GM21515 (cell line): Measurements from ENCODE around the gene FBXL12.
"Not testable (repeated sequence)": the region's sequence is repeated elsewhere in the genome, so short reads cannot be mapped to it uniquely, and the experiment has no call there.

ENCODE experiments used
- ATAC-seq: cut with Tn5 transposase; IDR thresholded peaks from one replicate; pipeline ENCODE4 v1.9.1; 2021; ENCODE audit not compliant: unreplicated experiment

The FBXL12 gene

DNA sequence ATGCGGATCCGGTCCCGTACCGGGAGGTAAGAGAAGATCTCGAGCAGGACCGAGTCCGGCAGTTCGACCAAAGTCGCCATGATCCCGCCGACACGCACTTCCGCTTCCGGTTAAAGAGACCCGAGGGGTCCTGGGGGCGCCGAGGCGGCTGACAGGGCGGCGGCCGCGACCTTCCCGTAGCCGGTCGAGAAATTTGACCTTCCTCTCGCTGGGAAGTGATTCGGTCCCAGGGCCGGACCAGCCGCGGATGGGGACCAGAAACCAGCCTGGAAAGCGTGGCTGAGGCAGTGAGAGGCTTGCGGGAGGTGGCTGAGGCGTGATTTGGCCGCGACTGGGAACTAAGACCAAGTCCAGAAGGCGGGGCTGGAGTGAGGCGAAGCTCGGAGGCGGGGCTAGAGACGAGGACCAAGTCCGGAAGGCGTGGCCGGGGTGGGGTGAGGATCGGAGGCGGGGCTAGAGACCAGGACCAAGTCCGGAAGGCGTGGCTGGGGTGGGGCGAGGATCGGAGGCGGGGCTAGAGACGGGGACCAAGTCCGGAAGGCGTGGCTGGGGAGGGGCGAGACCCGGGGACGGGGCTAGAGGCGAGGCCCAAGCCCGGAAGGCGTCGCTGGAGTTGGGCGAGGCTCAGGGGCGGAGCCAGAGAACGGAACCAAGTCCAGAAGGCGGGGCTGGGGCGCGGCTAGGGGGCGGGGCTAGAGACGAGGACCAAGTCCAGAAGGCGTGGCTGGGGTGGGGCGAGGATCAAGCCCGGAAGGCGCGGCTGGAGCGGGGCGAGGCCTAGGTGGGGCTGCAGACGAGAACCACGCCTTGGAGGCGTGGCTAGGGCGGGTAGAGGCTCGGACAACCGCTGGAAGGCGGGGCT, at the start of gene FBXL12:
FBXL12 (minus strand) TSS at position 346 of the 862 bp plus-strand sequence; CDS start at position 80, 266 bp downstream.
- peak; percentile 80 for ATAC-seq

GRCh38 chr19:9865732-9866501, 47.0 kb upstream of the FBXL12 start:
- ATAC-seq: no peak

- ATAC-seq: no peak
Measured at GRCh38 chr19:9863759-9864158, 44.9 kb upstream of the FBXL12 start.

GRCh38 chr19:9862938-9863337, 44.1 kb upstream of the FBXL12 start:
- ATAC-seq: no peak

GRCh38 chr19:9861503-9861902, 42.6 kb upstream of the FBXL12 start:
- no peak for ATAC-seq

DNA sequence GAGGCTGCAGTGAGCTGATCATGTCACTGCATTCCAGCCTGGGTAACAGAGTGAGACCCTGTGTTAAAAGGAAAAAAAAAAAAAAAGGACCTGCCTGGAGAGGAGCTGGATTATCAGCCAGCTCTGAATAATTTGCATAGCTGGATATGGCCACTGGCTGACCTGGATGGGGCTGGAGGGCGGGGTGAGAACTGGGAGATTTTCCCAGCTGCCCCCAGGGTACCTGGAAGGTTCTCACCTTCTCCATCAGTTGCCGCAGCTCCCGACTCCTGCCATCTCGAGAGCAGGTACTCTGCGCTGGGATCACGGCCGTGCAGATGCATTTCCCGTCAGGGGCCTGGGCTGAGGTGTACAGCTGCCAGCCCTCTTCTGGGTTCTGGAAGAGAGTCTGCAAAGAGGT, 41.5 kb upstream of the FBXL12 start:
- no peak for ATAC-seq

- ATAC-seq: no peak
Measured at GRCh38 chr19:9858766-9859165, 39.9 kb upstream of the FBXL12 start.

DNA sequence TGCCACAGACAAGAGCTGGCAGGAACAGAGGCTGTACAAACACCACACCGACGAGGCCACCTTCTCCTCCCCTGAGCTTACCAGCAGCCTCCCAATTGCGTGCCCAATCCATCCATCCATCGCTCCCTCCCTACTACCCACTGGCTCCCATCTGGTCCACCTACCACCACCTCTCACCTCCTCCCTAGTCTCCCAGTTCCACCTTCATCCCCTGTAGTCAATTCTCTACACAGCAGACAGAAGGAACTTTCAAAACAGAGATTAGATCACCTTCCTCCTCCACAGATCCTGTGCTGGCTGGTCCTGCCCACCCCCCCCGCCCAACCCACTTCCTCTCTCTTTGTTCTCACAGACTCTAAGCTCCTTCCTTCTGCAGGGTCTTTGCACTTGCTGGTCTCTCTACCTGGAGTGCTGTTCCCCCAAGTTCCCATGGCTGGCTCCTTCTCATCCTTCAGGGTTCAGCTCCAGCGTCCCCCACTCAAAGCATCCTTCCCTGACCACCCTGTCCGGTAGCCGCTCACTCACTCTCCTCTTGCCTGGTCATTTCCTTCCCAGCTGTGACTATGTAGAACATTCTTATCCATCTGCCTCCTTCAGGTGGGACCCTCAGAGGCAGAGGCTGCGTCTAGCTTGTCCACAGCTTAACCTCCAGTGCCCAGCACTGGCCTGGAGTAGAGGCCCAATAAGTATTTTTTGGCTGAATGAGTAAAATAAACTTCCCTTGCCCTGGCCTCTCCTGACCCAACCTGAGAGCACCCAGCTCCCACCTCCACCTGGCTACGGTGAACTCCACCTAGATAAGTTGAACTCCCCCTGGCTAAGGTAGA, 39.3 kb upstream of the FBXL12 start:
- ATAC-seq: no peak

- no peak for ATAC-seq
Measured at GRCh38 chr19:9857076-9857721, 38.3 kb upstream of the FBXL12 start.

DNA sequence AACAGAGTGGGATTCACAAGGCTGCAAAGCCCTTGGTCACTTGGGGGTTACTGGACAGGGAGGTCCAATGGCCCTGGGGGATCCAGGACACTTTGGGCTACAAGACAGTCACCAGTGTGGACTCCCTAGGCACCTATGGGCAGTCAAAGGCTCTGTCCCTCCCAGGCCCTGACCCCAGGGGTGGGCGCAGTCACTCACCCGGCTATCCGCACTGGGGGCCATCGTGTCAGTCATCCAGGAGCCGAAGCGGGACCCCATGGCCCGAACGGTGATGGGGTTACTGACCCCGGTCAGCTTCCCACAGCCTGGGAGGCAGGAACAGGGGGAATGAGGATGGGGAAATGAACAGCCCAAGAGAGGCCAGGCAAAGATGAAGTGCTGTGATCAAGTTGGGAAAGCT, 37.7 kb upstream of the FBXL12 start:
- ATAC-seq: no peak

GRCh38 chr19:9854282-9854846, 35.5 kb upstream of the FBXL12 start:
- no peak for ATAC-seq

DNA sequence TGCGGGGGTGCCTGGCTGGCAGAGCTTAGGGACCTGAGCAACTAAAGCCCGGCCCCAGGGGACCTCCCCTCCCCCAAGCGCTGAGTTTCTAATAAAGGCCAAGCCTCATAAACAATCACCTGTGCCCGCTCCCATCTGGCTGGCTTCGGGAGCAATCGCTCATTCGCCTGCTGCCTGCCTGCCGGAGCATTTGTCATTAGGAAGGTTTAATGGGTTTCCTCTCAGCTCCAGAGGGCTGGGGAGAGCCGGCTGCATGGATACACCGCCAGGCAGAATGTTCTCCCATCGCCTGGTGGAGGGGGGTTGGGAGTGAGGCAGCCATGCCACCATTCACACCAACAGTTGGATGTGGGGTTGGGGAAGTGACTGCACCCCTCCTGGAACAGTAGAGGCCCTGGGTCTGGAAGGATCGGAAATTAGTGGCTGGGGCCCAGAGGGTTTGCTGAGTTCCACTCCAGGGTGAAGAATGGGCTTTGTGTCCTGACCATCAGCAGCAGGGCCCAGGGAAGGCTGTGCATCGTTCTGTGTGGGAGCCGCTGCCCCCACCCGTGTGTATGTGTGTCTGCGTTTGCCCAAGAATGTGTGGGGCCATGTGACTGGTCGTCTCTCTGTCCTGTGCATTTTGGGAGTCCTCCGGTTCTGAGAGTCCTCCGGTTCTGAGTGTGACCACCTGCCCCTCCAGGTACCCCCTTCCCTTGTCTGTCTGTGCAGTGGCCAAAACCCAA, 31.5 kb upstream of the FBXL12 start:
- ATAC-seq: no peak

- ATAC-seq: no peak
Measured at GRCh38 chr19:9849791-9850190, 30.9 kb upstream of the FBXL12 start.

GRCh38 chr19:9848762-9849161, 29.9 kb upstream of the FBXL12 start:
- no peak for ATAC-seq

GRCh38 chr19:9848060-9848459, 29.2 kb upstream of the FBXL12 start:
- ATAC-seq: no peak

GRCh38 chr19:9847087-9847671, 28.3 kb upstream of the FBXL12 start:
- ATAC-seq: no peak

GRCh38 chr19:9843626-9844273, 24.9 kb upstream of the FBXL12 start:
- not testable (repeated sequence) for ATAC-seq

GRCh38 chr19:9842834-9843625, 24.2 kb upstream of the FBXL12 start:
- ATAC-seq: no peak
